H9 (cell line): Measurements from ENCODE around the gene DISP3. TPM values are rescaled to one million over a fixed set of nuclear protein-coding genes. Genes with fewer than 3 reads are reported as not detected.

Experiments
- DNase-seq: peaks from one replicate; pipeline ENCODE4 v3.0.0-alpha.2; 2017
- H2AFZ ChIP-seq: one replicate; pipeline ENCODE4 v1.6.1; 2013; ENCODE audit warnings: mild to moderate bottlenecking, low read length, control low read depth, moderate library complexity
- H2AK5ac ChIP-seq: 2 replicates; pipeline ENCODE4 v1.6.1; 2013; ENCODE audit warnings: low read length, control low read depth, mixed read lengths; ENCODE audit not compliant: insufficient read length
- H2BK120ac ChIP-seq: one replicate; pipeline ENCODE4 v1.6.1; 2013; ENCODE audit warnings: low read depth, mild to moderate bottlenecking, low read length, control low read depth, inconsistent platforms; ENCODE audit not compliant: poor library complexity, severe bottlenecking
- H2BK12ac ChIP-seq: 2 replicates; pipeline ENCODE4 v1.6.1; 2013; ENCODE audit warnings: low read length, control low read depth, mixed read lengths, low read depth; ENCODE audit not compliant: insufficient read length
- H2BK15ac ChIP-seq: 2 replicates; pipeline ENCODE4 v1.6.1; 2013; ENCODE audit warnings: low read depth, low read length, control low read depth
- H2BK20ac ChIP-seq: one replicate; pipeline ENCODE4 v1.6.1; 2013; ENCODE audit warnings: low read depth, mild to moderate bottlenecking, low read length, control low read depth, inconsistent platforms; ENCODE audit not compliant: poor library complexity, severe bottlenecking
- H2BK5ac ChIP-seq: 2 replicates; pipeline ENCODE4 v1.6.1; 2013; ENCODE audit warnings: low read length, control low read depth, mixed read lengths; ENCODE audit not compliant: insufficient read length
- H3K14ac ChIP-seq: 2 replicates; pipeline ENCODE4 v1.6.1; 2013; ENCODE audit warnings: low read length, control low read depth; ENCODE audit not compliant: insufficient read depth
- H3K18ac ChIP-seq: 2 replicates; pipeline ENCODE4 v1.6.1; 2013; ENCODE audit warnings: low read depth, mild to moderate bottlenecking, mixed read lengths, low read length, control low read depth; ENCODE audit not compliant: insufficient read length
- H3K23ac ChIP-seq: 2 replicates; pipeline ENCODE4 v1.6.1; 2013; ENCODE audit warnings: low read length, control low read depth, mixed read lengths, low read depth; ENCODE audit not compliant: insufficient read length
- H3K23me2 ChIP-seq: 2 replicates; pipeline ENCODE4 v1.6.1; 2013; ENCODE audit warnings: low read depth, mild to moderate bottlenecking, mixed read lengths, low read length, control low read depth; ENCODE audit not compliant: insufficient read length, poor library complexity, severe bottlenecking
- H3K27ac ChIP-seq: 2 replicates; pipeline ENCODE4 v1.5.1; 2013; ENCODE audit warnings: low read length, control low read depth, mixed read lengths, low read depth; ENCODE audit not compliant: insufficient read length
- H3K27me3 ChIP-seq: 2 replicates; pipeline ENCODE4 v1.6.1; 2013; ENCODE audit warnings: low read length, control low read depth, inconsistent platforms; ENCODE audit not compliant: insufficient read depth
- H3K4ac ChIP-seq: 2 replicates; pipeline ENCODE4 v1.6.1; 2013; ENCODE audit warnings: low read depth, mild to moderate bottlenecking, control low read depth, inconsistent platforms, low read length, moderate library complexity
- H3K4me1 ChIP-seq: 2 replicates; pipeline ENCODE4 v1.6.1; 2013; ENCODE audit warnings: low read length, control low read depth, inconsistent platforms; ENCODE audit not compliant: insufficient read depth
- H3K4me2 ChIP-seq: 2 replicates; pipeline ENCODE4 v1.6.1; 2013; ENCODE audit warnings: low read length, control low read depth, mixed read lengths; ENCODE audit not compliant: insufficient read length, insufficient read depth
- H3K56ac ChIP-seq: 2 replicates; pipeline ENCODE4 v1.6.1; 2013; ENCODE audit warnings: low read depth, mild to moderate bottlenecking, mixed read lengths, low read length, control low read depth; ENCODE audit not compliant: insufficient read length
- H3K79me1 ChIP-seq: 2 replicates; pipeline ENCODE4 v1.6.1; 2013; ENCODE audit warnings: low read depth, mild to moderate bottlenecking, moderate library complexity, low read length, control low read depth, inconsistent platforms; ENCODE audit not compliant: insufficient read depth, poor library complexity, severe bottlenecking
- H3K79me2 ChIP-seq: 2 replicates; pipeline ENCODE4 v1.6.1; 2013; ENCODE audit warnings: low read length, control low read depth, inconsistent platforms; ENCODE audit not compliant: insufficient read depth
- H3K9ac ChIP-seq: 2 replicates; pipeline ENCODE4 v1.6.1; 2013; ENCODE audit warnings: low read length, control low read depth, mixed read lengths; ENCODE audit not compliant: insufficient read length; ENCODE audit errors: extremely low read depth
- H3K9me3 ChIP-seq: one replicate; pipeline ENCODE4 v1.6.1; 2013; ENCODE audit warnings: low read depth, low read length, inconsistent platforms; ENCODE audit not compliant: control insufficient read depth
- H3T11ph ChIP-seq: one replicate; pipeline ENCODE4 v1.6.1; 2013; ENCODE audit warnings: mild to moderate bottlenecking, low read length, control low read depth, inconsistent platforms
- H4K20me1 ChIP-seq: one replicate; pipeline ENCODE4 v1.6.1; 2013; ENCODE audit not compliant: control insufficient read depth, insufficient read length, insufficient read depth
- H4K5ac ChIP-seq: 2 replicates; pipeline ENCODE4 v1.6.1; 2013; ENCODE audit warnings: low read depth, mild to moderate bottlenecking, mixed read lengths, low read length, control low read depth; ENCODE audit not compliant: insufficient read length
- H4K8ac ChIP-seq: replicated peaks from 2 replicates; pipeline ENCODE4 v1.6.1; 2013; ENCODE audit warnings: low read length, control low read depth, mixed read lengths, low read depth; ENCODE audit not compliant: insufficient read length
- H4K91ac ChIP-seq: 2 replicates; pipeline ENCODE4 v1.6.1; 2013; ENCODE audit warnings: low read depth, mild to moderate bottlenecking, moderate library complexity, mixed read lengths, low read length, control low read depth; ENCODE audit not compliant: insufficient read length
- H3K27ac Mint-ChIP-seq, 3 experiments: 2 replicates in 2 of 3; 3 replicates in 1 of 3; pipeline ENCODE4 v1.8.0; 2020 to 2021; ENCODE audit warnings: mixed read lengths in 3 of 3, mild to moderate bottlenecking in 1 of 3, moderate library complexity in 1 of 3
- H3K27me3 Mint-ChIP-seq: 2 replicates; pipeline ENCODE4 v1.8.0; 2021; ENCODE audit warnings: low read depth, mild to moderate bottlenecking, moderate library complexity, mixed read lengths
- H3K36me3 Mint-ChIP-seq, 3 experiments: 2 replicates in 2 of 3; 3 replicates in 1 of 3; pipeline ENCODE4 v1.8.0; 2020 to 2021; ENCODE audit warnings: low read depth in 3 of 3, mixed read lengths in 3 of 3; ENCODE audit not compliant: insufficient read depth in 1 of 3
- H3K4me1 Mint-ChIP-seq, 2 experiments: 2 replicates each; pipeline ENCODE4 v1.8.0; 2020; ENCODE audit warnings: mixed read lengths in 2 of 2
- H3K4me3 Mint-ChIP-seq, 2 experiments: 2 replicates in 1 of 2; 3 replicates in 1 of 2; pipeline ENCODE4 v1.8.0; 2020 to 2021; ENCODE audit warnings: mild to moderate bottlenecking in 2 of 2, mixed read lengths in 2 of 2, moderate library complexity in 1 of 2
- H3K9me3 Mint-ChIP-seq, 2 experiments: 2 replicates in 1 of 2; 3 replicates in 1 of 2; pipeline ENCODE4 v1.8.0; 2020; ENCODE audit warnings: mild to moderate bottlenecking in 2 of 2, mixed read lengths in 2 of 2, moderate library complexity in 1 of 2
- WGBS: extraction: QIAGEN DNeasy Blood & Tissue Kit; methylation state at CpG from one replicate; pipeline ENCODE4 v1.1.7; 2013; ENCODE audit warnings: missing lambda C conversion rate, low lambda C conversion rate, mixed read lengths; ENCODE audit not compliant: insufficient read length; ENCODE audit errors: extremely low coverage; 5-methylcytosine and 5-hydroxymethylcytosine counted together
- total RNA-seq: library from RNA; stranded (reverse); gene quantifications from 2 replicates; pipeline ENCODE4 v1.2.1, GENCODE V29; 2021
- TF ChIP-seq, protein P1 (sequence below): fragments of 200-600 bp; sonication (generic); conservative IDR thresholded peaks from 3 replicates; pipeline ENCODE4 v1.8.0; 2021; ENCODE audit warnings: antibody characterized with exemption, mild to moderate bottlenecking

DISP3 gene
- total RNA-seq, 1 experiment from 2014 or later: 3.5 TPM

DNA sequence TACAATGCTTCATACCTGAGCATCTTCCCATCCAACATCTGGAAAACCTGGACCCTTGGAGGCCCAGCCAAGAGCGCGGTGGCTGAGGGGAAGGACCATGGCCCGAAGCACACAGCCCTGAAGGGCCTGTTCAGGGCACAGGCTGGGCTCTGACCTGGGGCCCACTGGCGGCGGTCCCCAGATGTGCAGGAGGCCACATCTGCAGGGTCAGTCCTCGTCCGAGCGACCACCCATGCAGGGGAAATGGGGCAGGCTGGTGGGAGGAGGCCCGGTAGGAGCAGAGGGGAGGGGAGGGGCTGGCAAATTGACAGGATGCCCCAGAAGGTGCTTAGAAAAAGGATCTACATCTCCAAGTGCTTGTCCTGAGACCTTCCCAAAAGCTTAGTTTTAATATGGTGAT lies 59.9 kb downstream of the DISP3 start:
- Histone ChIP-seq H3K23ac (no peak overlapping the region), H3K79me1 (no peaks in the 10 kb centered on the region), H4K8ac (no peak overlapping the region), H3K27me3 (no peaks in the 10 kb centered on the region), H4K91ac (no peak overlapping the region), H3K18ac (no peak overlapping the region), H2AK5ac (no peak overlapping the region), H2BK20ac (no peak overlapping the region), H2BK5ac (no peak overlapping the region), H3K4me1 (no peaks in the 10 kb centered on the region; the same call in 1 of the 2 replicates), H3K27ac (no peak overlapping the region), H3K23me2 (no peaks in the 10 kb centered on the region), H3K4me2 (no peak overlapping the region), H2BK120ac (no peak overlapping the region), H4K5ac (no peak overlapping the region), H2BK12ac (no peak overlapping the region), H3K4ac (no peak overlapping the region), H3K14ac (peak overlapping the region; percentile 12; the same call in 1 of the 2 replicates), H3K79me2 (no peaks in the 10 kb centered on the region), H3T11ph (no peak overlapping the region), H3K56ac (no peak overlapping the region), H2BK15ac (no peak overlapping the region), H3K9me3 (no peaks in the 10 kb centered on the region), H4K20me1 (no peaks in the 10 kb centered on the region), H3K9ac (no peak overlapping the region), H2AFZ (no peak overlapping the region)
- no peaks in the 10 kb centered on the region for H3K9me3 Mint-ChIP-seq
- peaks cover 16% of the 10 kb centered on the region in 2 experiments for H3K4me1 Mint-ChIP-seq
- TF ChIP-seq, protein P1, sequence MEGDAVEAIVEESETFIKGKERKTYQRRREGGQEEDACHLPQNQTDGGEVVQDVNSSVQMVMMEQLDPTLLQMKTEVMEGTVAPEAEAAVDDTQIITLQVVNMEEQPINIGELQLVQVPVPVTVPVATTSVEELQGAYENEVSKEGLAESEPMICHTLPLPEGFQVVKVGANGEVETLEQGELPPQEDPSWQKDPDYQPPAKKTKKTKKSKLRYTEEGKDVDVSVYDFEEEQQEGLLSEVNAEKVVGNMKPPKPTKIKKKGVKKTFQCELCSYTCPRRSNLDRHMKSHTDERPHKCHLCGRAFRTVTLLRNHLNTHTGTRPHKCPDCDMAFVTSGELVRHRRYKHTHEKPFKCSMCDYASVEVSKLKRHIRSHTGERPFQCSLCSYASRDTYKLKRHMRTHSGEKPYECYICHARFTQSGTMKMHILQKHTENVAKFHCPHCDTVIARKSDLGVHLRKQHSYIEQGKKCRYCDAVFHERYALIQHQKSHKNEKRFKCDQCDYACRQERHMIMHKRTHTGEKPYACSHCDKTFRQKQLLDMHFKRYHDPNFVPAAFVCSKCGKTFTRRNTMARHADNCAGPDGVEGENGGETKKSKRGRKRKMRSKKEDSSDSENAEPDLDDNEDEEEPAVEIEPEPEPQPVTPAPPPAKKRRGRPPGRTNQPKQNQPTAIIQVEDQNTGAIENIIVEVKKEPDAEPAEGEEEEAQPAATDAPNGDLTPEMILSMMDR: no peak
- H3K27ac Mint-ChIP-seq: peak overlapping the region in 1 of 3 experiments; percentile 72; a peak in 1 of 7 replicates
- WGBS: no CpG with 5 or more reads among the region's 9 CpGs
- no peak overlapping the region for H3K4me3 Mint-ChIP-seq
- H3K36me3 Mint-ChIP-seq: no peaks in the 10 kb centered on the region; a peak in 1 of 7 replicates
- peaks cover 11% of the 10 kb centered on the region for H3K27me3 Mint-ChIP-seq
- DNase-seq: no peak
